Hepatocyte (in vitro differentiated cells): ENCODE measurements around the gene D2HGDH. TPM values are rescaled to one million over a fixed set of nuclear protein-coding genes. Genes with fewer than 3 reads are reported as not detected.

ENCODE experiments used
- DNase-seq: peaks from one replicate; pipeline ENCODE4 v3.0.0-alpha.2; 2016; ENCODE audit warnings: low spot score
- H2AFZ ChIP-seq: fragments of 200-600 bp; sonication (generic); 2 replicates; pipeline ENCODE4 v1.6.0; 2016; ENCODE audit warnings: antibody characterized with exemption, mild to moderate bottlenecking
- H3K27ac ChIP-seq: fragments of 200-600 bp; sonication (generic); 2 replicates; pipeline ENCODE4 v1.5.1; 2016; ENCODE audit warnings: mild to moderate bottlenecking
- H3K27me3 ChIP-seq: fragments of 200-600 bp; sonication (generic); 2 replicates; pipeline ENCODE4 v1.6.1; 2016
- H3K36me3 ChIP-seq: fragments of 200-600 bp; sonication (generic); replicated peaks from 2 replicates; pipeline ENCODE4 v1.5.1; 2016; ENCODE audit warnings: low read depth; ENCODE audit not compliant: insufficient read depth
- H3K4me1 ChIP-seq: fragments of 200-600 bp; sonication (generic); 2 replicates; pipeline ENCODE4 v1.5.1; 2016; ENCODE audit warnings: mild to moderate bottlenecking, moderate library complexity; ENCODE audit not compliant: insufficient read depth
- H3K4me2 ChIP-seq: fragments of 200-600 bp; sonication (generic); 2 replicates; pipeline ENCODE4 v1.6.0; 2016
- H3K4me3 ChIP-seq: fragments of 200-600 bp; sonication (generic); 2 replicates; pipeline ENCODE4 v1.5.1; 2016; ENCODE audit warnings: mild to moderate bottlenecking
- H3K79me2 ChIP-seq: fragments of 200-600 bp; sonication (generic); 2 replicates; pipeline ENCODE4 v1.6.0; 2017; ENCODE audit warnings: mild to moderate bottlenecking
- H3K9me2 ChIP-seq: fragments of 200-600 bp; sonication (generic); replicated peaks from 2 replicates; pipeline ENCODE4 v1.6.0; 2017; ENCODE audit warnings: mild to moderate bottlenecking; ENCODE audit not compliant: insufficient read depth
- H3K9me3 ChIP-seq: fragments of 200-600 bp; sonication (generic); 2 replicates; pipeline ENCODE4 v1.5.1; 2016; ENCODE audit warnings: low read depth, mild to moderate bottlenecking
- H4K20me1 ChIP-seq: fragments of 200-600 bp; sonication (generic); 2 replicates; pipeline ENCODE4 v1.6.0; 2016; ENCODE audit warnings: mild to moderate bottlenecking; ENCODE audit not compliant: insufficient read depth, poor library complexity, severe bottlenecking
- EZH2 ChIP-seq: fragments of 200-600 bp; sonication (generic); IDR thresholded peaks from 2 replicates; pipeline ENCODE4 v1.6.1; 2016; ENCODE audit warnings: antibody characterized with exemption, mild to moderate bottlenecking, borderline replicate concordance
- EZH2phosphoT487 ChIP-seq: fragments of 200-600 bp; sonication (generic); IDR thresholded peaks from one replicate; pipeline ENCODE4 v1.6.1; 2018; ENCODE audit warnings: antibody characterized with exemption, mild to moderate bottlenecking, low read depth, moderate library complexity; ENCODE audit not compliant: unreplicated experiment, severe bottlenecking
- WGBS: methylation state at CpG from one replicate; pipeline ENCODE4 v1.1.6; 2016; ENCODE audit warnings: low lambda C conversion rate; ENCODE audit errors: missing lambda C conversion rate; 5-methylcytosine and 5-hydroxymethylcytosine counted together
- polyA plus RNA-seq: library from polyadenylated mRNA; unstranded; fragments of >200 nt; fragmentation: Nextera tagmentation; extraction: Ambion mirVana; gene quantifications from 2 replicates; pipeline ENCODE4 v1.2.1, GENCODE V29; 2016
- total RNA-seq: library from RNA; depleted of rRNA; stranded (reverse); fragments of >200 nt; gene quantifications from 2 replicates; pipeline ENCODE4 v1.2.3, GENCODE V29; 2014
- TF ChIP-seq, protein P1 (sequence below): fragments of 200-600 bp; sonication (generic); IDR thresholded peaks from 2 replicates; pipeline ENCODE4 v1.5.1; 2016; ENCODE audit warnings: antibody characterized with exemption, mild to moderate bottlenecking; ENCODE audit not compliant: poor library complexity

Gene D2HGDH
- total and polyA plus RNA-seq, 2 experiments from 2014 or later: 12.9 to 41.2 TPM

DNA sequence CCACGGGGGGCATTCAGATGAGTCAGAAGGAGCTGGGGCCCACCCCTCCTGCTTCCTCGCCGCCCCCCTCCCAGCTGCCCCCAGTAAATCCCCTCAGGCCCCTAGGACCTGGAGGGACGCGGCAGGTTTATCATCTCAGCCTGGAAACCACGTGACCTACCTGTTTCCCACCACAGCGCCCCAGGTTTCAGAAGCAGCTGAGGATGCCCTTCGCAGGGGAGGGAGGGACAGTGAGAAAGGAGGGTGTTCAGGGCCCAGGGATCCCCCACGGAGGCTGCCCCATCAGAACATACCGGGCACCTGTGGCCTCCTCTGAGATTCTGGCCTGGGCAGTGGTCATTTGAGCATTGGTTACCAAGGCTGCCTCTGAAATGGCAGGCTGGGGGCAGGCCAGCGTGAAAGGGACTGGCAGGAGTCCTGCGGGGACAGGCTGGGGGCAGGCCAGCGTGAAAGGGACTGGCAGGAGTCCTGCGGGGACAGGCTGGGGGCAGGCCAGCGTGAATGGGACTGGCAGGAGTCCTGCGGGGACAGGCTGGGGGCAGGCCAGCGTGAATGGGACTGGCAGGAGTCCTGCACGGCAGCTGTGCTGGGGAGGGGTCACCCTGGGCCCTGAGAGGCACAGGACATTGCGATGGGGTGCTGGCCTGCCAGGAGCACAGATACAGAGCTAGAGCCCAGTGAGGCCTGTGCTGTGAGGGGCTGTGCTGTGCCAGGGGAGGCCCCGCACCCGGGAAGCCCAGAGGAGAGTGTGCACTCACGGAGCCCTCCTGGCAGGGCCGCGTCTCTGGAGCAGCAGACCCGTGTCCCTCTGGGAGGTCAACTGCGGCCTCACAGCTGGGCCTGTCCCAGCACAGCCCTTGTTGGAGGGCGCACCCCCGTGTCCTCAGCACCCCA lies 76.1 kb downstream of the D2HGDH start:
- no peaks in the 10 kb centered on the region for H3K36me3 ChIP-seq
- no peak overlapping the region for H3K27ac ChIP-seq
- no peak for TF ChIP-seq EZH2
- TF ChIP-seq, protein P1, sequence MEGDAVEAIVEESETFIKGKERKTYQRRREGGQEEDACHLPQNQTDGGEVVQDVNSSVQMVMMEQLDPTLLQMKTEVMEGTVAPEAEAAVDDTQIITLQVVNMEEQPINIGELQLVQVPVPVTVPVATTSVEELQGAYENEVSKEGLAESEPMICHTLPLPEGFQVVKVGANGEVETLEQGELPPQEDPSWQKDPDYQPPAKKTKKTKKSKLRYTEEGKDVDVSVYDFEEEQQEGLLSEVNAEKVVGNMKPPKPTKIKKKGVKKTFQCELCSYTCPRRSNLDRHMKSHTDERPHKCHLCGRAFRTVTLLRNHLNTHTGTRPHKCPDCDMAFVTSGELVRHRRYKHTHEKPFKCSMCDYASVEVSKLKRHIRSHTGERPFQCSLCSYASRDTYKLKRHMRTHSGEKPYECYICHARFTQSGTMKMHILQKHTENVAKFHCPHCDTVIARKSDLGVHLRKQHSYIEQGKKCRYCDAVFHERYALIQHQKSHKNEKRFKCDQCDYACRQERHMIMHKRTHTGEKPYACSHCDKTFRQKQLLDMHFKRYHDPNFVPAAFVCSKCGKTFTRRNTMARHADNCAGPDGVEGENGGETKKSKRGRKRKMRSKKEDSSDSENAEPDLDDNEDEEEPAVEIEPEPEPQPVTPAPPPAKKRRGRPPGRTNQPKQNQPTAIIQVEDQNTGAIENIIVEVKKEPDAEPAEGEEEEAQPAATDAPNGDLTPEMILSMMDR: no peak
- no peak for TF ChIP-seq EZH2phosphoT487
- no peak overlapping the region for H3K4me2 ChIP-seq
- H3K27me3 ChIP-seq: no peaks in the 10 kb centered on the region
- DNase-seq: no peak
- H3K4me1 ChIP-seq: peaks cover 14% of the 10 kb centered on the region
- no peak overlapping the region for H2AFZ ChIP-seq
- H4K20me1 ChIP-seq: no peaks in the 10 kb centered on the region
- no peaks in the 10 kb centered on the region for H3K9me2 ChIP-seq
- 79% methylated on average over 24 of the region's 28 CpGs for WGBS
- H3K79me2 ChIP-seq: no peaks in the 10 kb centered on the region
- H3K4me3 ChIP-seq: no peak overlapping the region
- H3K9me3 ChIP-seq: no peaks in the 10 kb centered on the region

DNA sequence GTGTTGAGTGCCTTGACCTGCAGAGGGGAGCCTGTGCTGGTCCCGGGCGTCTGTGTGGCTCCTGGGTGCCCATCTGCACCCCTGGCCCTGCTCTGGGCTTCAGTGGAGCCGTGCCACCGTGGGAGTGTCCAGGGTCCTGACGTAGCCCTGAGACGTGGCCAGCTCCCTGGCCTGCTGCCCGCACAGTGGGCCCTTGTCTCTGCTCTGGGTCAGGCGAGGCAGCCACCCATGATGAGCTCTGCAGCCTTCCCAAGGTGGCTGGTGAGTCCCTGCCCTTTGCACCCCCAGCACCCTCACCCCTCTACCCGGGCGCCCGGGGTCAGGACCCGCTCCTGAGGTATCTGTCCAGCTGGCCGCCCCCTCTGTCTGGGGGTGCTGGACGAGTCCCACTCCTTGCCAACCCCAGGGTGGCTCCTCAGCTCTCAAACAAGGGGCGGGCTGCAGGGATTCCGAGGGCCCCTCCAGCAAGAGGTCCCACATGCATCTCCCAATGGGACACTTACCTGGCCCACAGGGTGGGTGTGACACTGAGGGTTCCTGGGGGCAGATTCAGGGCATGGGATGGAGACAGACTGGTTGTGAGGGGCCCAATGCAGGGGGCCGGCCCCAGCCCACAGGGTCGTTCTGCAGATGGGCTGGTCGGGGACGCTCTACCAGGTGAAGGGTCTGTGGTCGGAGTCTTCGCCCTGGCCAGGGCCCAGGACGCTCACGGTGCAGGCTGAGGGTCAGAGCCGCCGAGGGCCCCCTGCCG lies 76.9 kb downstream of the D2HGDH start:
- Histone ChIP-seq H3K4me1 (peaks cover 14% of the 10 kb centered on the region), H3K27me3 (no peaks in the 10 kb centered on the region), H3K36me3 (no peaks in the 10 kb centered on the region), H4K20me1 (no peaks in the 10 kb centered on the region), H2AFZ (no peak overlapping the region), H3K9me2 (no peaks in the 10 kb centered on the region), H3K79me2 (no peaks in the 10 kb centered on the region), H3K4me3 (no peak overlapping the region), H3K27ac (no peak overlapping the region), H3K9me3 (no peaks in the 10 kb centered on the region), H3K4me2 (no peak overlapping the region)
- WGBS: 96% methylated on average over 26 of the region's 27 CpGs
- DNase-seq: no peak
- TF ChIP-seq, protein P1: no peak
- TF ChIP-seq EZH2phosphoT487 (no peak), EZH2 (no peak)

DNA sequence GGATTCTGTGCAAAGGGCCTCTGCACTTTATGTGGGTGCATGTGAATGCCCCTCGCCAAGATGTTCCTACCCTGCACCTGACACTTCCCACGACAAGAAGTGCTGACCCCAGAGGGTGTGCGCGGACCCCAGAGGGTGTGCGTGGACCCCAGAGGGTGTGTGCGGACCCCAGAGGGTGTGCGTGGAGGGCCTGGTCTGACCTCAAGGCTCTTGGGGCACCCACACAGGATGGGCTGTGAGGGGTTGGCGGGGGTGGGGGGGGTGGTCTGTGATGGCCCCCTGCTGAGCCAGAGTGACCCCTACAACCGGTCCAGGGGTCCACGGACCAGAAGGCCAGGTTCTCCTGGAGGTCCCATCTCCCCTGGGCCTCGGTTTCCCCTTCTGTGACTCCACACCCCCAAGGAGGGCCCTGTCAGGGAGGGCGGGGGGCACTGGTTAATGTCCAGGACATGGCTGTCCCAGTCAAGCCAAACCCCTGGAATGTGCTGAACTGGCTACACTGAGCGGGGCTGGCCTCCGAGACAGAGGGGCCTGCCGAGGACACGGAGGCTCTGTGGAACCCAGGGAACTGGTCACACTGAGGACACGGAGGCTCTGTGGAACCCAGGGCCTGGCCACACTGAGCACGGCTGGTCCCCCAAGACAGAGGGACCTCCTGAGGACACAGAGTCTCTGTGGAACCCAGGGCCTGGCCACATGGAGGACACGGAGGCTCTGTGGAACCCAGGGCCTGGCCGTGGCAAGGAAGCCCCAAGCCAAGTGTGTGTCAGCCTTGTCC lies 77.7 kb downstream of the D2HGDH start:
- Histone ChIP-seq H3K79me2 (no peaks in the 10 kb centered on the region), H4K20me1 (no peaks in the 10 kb centered on the region), H3K4me2 (no peak overlapping the region), H3K27me3 (no peaks in the 10 kb centered on the region), H3K4me1 (peaks cover 14% of the 10 kb centered on the region), H3K9me2 (no peaks in the 10 kb centered on the region), H3K36me3 (no peaks in the 10 kb centered on the region), H3K27ac (no peak overlapping the region), H3K4me3 (no peak overlapping the region), H2AFZ (no peak overlapping the region), H3K9me3 (no peaks in the 10 kb centered on the region)
- WGBS: 97% methylated on average over 17 of the region's 20 CpGs
- no peak for DNase-seq
- no peak for TF ChIP-seq EZH2
- TF ChIP-seq, protein P1: no peak
- no peak for TF ChIP-seq EZH2phosphoT487
